GM12878 (cell line): ENCODE measurements around the gene SDK2.

Source experiments
- ETV6 ChIP-seq, 2 experiments: fragments of 450-650 bp in 1 of 2; IDR thresholded peaks in 1 of 2; conservative IDR thresholded peaks in 1 of 2; 2 replicates each; pipeline ENCODE4 v1.6.1; 2014; ENCODE audit warnings: antibody characterized with exemption in 1 of 2, borderline replicate concordance in 1 of 2, low read depth in 1 of 2, mild to moderate bottlenecking in 1 of 2, moderate library complexity in 1 of 2
- HDAC2 ChIP-seq: fragments of 200-600 bp; sonication (generic); IDR thresholded peaks from 2 replicates; pipeline ENCODE4 v1.6.1; 2017
- POLR2AphosphoS5 ChIP-seq: IDR thresholded peaks from 2 replicates; pipeline ENCODE4 v1.6.1; 2011; ENCODE audit warnings: mild to moderate bottlenecking, low read length, inconsistent platforms
- REST ChIP-seq: IDR thresholded peaks from 2 replicates; pipeline ENCODE4 v1.6.1; 2012; ENCODE audit warnings: mild to moderate bottlenecking, low read depth, low read length

GRCh38 chr17:73640691-73641090 is 3.6 kb downstream of the SDK2 start:
- TF ChIP-seq REST, result no peak
- TF ChIP-seq POLR2AphosphoS5, result no peak
- no peak for TF ChIP-seq HDAC2
- no peak for TF ChIP-seq ETV6 (conservative IDR thresholded peaks at IDR 0.05 in 1 of 2, IDR thresholded peaks at IDR 0.05 in 1 of 2; ENCODE audit: borderline replicate concordance in 1 of 2, low read depth in 1 of 2)
